CD4-positive, alpha-beta memory T cell (primary cell): ENCODE data around the gene SMG7. TPM values are rescaled to one million over a fixed set of nuclear protein-coding genes. Genes with fewer than 3 reads are reported as not detected.

Experiments used
- CTCF ChIA-PET: fragments of 350-600 bp; sonication (Branson Sonifier 250); formaldehyde crosslinking; loops from one replicate; lab custom pipeline; 2021; ENCODE audit warnings: inconsistent platforms; ENCODE audit not compliant: partially characterized antibody; lab: Charles Lee
- POLR2A ChIA-PET: fragments of 350-600 bp; sonication (Branson Sonifier 250); formaldehyde crosslinking; loops from one replicate; lab custom pipeline; 2021; ENCODE audit not compliant: partially characterized antibody; lab: Charles Lee
- DNase-seq, 5 donors: peaks; one replicate each; pipeline versions ENCODE4 v3.0.0 to v3.0.0-alpha.2; 2020 to 2022; ENCODE audit warnings: mixed read lengths in 1 of 5
- H3K27ac ChIP-seq: one replicate; pipeline ENCODE4 v1.7.0; 2013; ENCODE audit warnings: low read depth, low read length
- H3K27me3 ChIP-seq: 2 replicates; pipeline ENCODE4 v1.7.0; 2013; ENCODE audit warnings: mild to moderate bottlenecking, low read length, moderate library complexity; ENCODE audit not compliant: insufficient read depth
- H3K36me3 ChIP-seq: 2 replicates; pipeline ENCODE4 v1.7.0; 2013; ENCODE audit warnings: mild to moderate bottlenecking, low read length, moderate library complexity; ENCODE audit not compliant: insufficient read depth
- H3K4me1 ChIP-seq: 2 replicates; pipeline ENCODE4 v1.7.0; 2013; ENCODE audit warnings: mild to moderate bottlenecking, low read length, moderate library complexity; ENCODE audit not compliant: insufficient read depth
- H3K4me3 ChIP-seq, 2 donors: one replicate each; pipeline ENCODE4 v1.7.0; 2013; ENCODE audit warnings: low read length in 2 of 2, mild to moderate bottlenecking in 1 of 2
- H3K9me3 ChIP-seq, 2 donors: one replicate each; pipeline ENCODE4 v1.7.0; 2013; ENCODE audit warnings: low read length in 2 of 2, control low read depth in 1 of 2; ENCODE audit not compliant: control insufficient read depth in 1 of 2
- H3K27ac Mint-ChIP-seq, 7 donors: one replicate each; pipeline ENCODE4 v1.8.0; 2020 to 2021; ENCODE audit warnings: mixed read lengths in 7 of 7, mild to moderate bottlenecking in 6 of 7, inconsistent platforms in 3 of 7, moderate library complexity in 3 of 7
- H3K27me3 Mint-ChIP-seq, 2 donors: one replicate each; pipeline ENCODE4 v1.8.0; 2020 to 2021; ENCODE audit warnings: mixed read lengths in 2 of 2
- H3K36me3 Mint-ChIP-seq, 2 donors: one replicate each; pipeline ENCODE4 v1.8.0; 2020 to 2021; ENCODE audit warnings: mixed read lengths in 2 of 2, inconsistent platforms in 1 of 2, mild to moderate bottlenecking in 1 of 2
- H3K4me1 Mint-ChIP-seq, 4 donors: one replicate each; pipeline ENCODE4 v1.8.0; 2020 to 2021; ENCODE audit warnings: mixed read lengths in 4 of 4, mild to moderate bottlenecking in 1 of 4
- H3K4me3 Mint-ChIP-seq, 8 donors: one replicate each; pipeline ENCODE4 v1.8.0; 2020 to 2021; ENCODE audit warnings: mixed read lengths in 8 of 8, mild to moderate bottlenecking in 7 of 8, moderate library complexity in 6 of 8, inconsistent platforms in 3 of 8
- H3K9me3 Mint-ChIP-seq, 8 donors: one replicate each; pipeline ENCODE4 v1.8.0; 2020 to 2021; ENCODE audit warnings: mixed read lengths in 8 of 8, mild to moderate bottlenecking in 5 of 8, inconsistent platforms in 3 of 8, moderate library complexity in 1 of 8
- intact Hi-C: fragments of 100-400 bp; cut with micrococcal nuclease; formaldehyde crosslinking; loops from one replicate; pipeline ENCODE4 v1.15.1; 2023
- polyA plus RNA-seq, 2 donors: library from polyadenylated mRNA; unstranded; fragments of 300-500 nt; fragmentation: Illumina TruSeq; gene quantifications; one replicate each; pipeline ENCODE4 v1.2.3, GENCODE V29; 2021
- total RNA-seq, 2 experiments: library from RNA; stranded (reverse); gene quantifications; one replicate each; pipeline ENCODE4 v1.2.3, GENCODE V29; 2021

The SMG7 gene
- total and polyA plus RNA-seq, 4 experiments from 2014 or later, result 15.0 to 66.5 (median 52.0) TPM

DNA sequence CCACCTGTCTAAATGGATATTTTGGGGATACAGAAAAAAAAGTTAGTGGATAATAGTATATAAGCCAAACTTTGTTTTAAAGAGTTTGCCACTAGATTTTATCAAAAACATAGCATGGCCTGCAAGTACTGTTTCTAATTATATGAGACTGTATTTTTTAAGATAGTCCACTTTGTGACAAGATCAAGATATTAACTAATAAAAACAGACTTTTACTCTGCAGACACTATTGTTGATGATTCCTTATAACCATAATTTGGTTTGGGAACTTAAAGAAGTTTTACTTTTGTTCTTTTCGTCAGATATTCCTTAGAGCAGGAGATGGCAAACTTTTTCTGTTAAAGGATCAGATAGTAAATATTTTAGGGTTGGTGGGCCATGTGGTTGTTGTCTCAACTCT is 36.4 kb downstream of the SMG7 start:
- no peak for DNase-seq
- H3K27ac Mint-ChIP-seq, result no peak overlapping the region
- H3K27me3 Mint-ChIP-seq, result no peaks in the 10 kb centered on the region
- Histone ChIP-seq H3K27me3 (no peaks in the 10 kb centered on the region), H3K36me3 (no peaks in the 10 kb centered on the region), H3K27ac (no peak overlapping the region), H3K4me3 (no peak overlapping the region), H3K9me3 (no peaks in the 10 kb centered on the region), H3K4me1 (peaks cover 33% of the 10 kb centered on the region)
- peaks cover 0 to 2% of the 10 kb centered on the region in 2 donors for H3K36me3 Mint-ChIP-seq
- CTCF ChIA-PET, result interaction anchor here (1.5 to 1.9 kb wide), 2 partner anchors 37 to 39 kb away, joined by 3 to 5 read pairs; no protein-coding TSS in a partner anchor
- H3K4me3 Mint-ChIP-seq, result no peak overlapping the region
- intact Hi-C loops, result no loop called here
- no peaks in the 10 kb centered on the region for H3K9me3 Mint-ChIP-seq
- H3K4me1 Mint-ChIP-seq, result peaks cover 15 to 21% (median 18%) of the 10 kb centered on the region in 4 donors
- POLR2A ChIA-PET, result no interaction called here

GRCh38 chr1:183512450-183512849 is 40.2 kb downstream of the SMG7 start:
- H3K4me3 ChIP-seq, result no peak overlapping the region
- H3K9me3 ChIP-seq, result no peaks in the 10 kb centered on the region
- Mint-ChIP-seq H3K4me1 (peaks cover 13 to 18% (median 16%) of the 10 kb centered on the region in 4 donors), H3K4me3 (no peak overlapping the region), H3K36me3 (peaks cover 13 to 29% of the 10 kb centered on the region in 2 donors), H3K27me3 (no peaks in the 10 kb centered on the region), H3K27ac (peak overlapping the region in 3 of 7 donors; percentile 77 to 83 (median 82)), H3K9me3 (no peaks in the 10 kb centered on the region)
- H3K36me3 ChIP-seq, result peaks cover 16% of the 10 kb centered on the region
- peaks cover 10% of the 10 kb centered on the region for H3K4me1 ChIP-seq
- H3K27ac ChIP-seq, result no peak overlapping the region
- ChIA-PET CTCF (interaction anchor here (1.2 kb wide), 1 partner anchor 9 kb away, joined by 4 read pairs; no protein-coding TSS in a partner anchor), POLR2A (no interaction called here)
- no peaks in the 10 kb centered on the region for H3K27me3 ChIP-seq
- intact Hi-C loops, result no loop called here
- no peak for DNase-seq

- POLR2A ChIA-PET, result no interaction called here
- Histone ChIP-seq H3K4me1 (peaks cover 5% of the 10 kb centered on the region), H3K27ac (no peak overlapping the region), H3K27me3 (no peaks in the 10 kb centered on the region), H3K4me3 (no peak overlapping the region), H3K9me3 (no peaks in the 10 kb centered on the region), H3K36me3 (peaks cover 24% of the 10 kb centered on the region)
- Mint-ChIP-seq H3K4me3 (no peak overlapping the region), H3K4me1 (peaks cover 12 to 18% (median 14%) of the 10 kb centered on the region in 4 donors), H3K36me3 (peaks cover 21 to 41% of the 10 kb centered on the region in 2 donors), H3K27me3 (no peaks in the 10 kb centered on the region), H3K9me3 (no peaks in the 10 kb centered on the region), H3K27ac (peak overlapping the region in 1 of 7 donors; percentile 66)
- CTCF ChIA-PET, result interaction anchor here (1.0 kb wide), 1 partner anchor 19 kb away, joined by 3 read pairs; no protein-coding TSS in a partner anchor
- intact Hi-C loops, result no loop called here
- DNase-seq, result no peak
Measured at GRCh38 chr1:183514235-183514634, 41.9 kb downstream of the SMG7 start.

- Mint-ChIP-seq H3K4me1 (peaks cover 12 to 15% (median 13%) of the 10 kb centered on the region in 4 donors), H3K36me3 (peaks cover 21 to 48% of the 10 kb centered on the region in 2 donors), H3K27me3 (no peaks in the 10 kb centered on the region), H3K9me3 (no peaks in the 10 kb centered on the region), H3K27ac (peak overlapping the region in 5 of 7 donors; percentile 3 to 74 (median 29)), H3K4me3 (no peak overlapping the region)
- Histone ChIP-seq H3K9me3 (no peaks in the 10 kb centered on the region), H3K36me3 (peaks cover 24% of the 10 kb centered on the region), H3K27me3 (no peaks in the 10 kb centered on the region), H3K27ac (no peak overlapping the region), H3K4me3 (no peak overlapping the region), H3K4me1 (peaks cover 4% of the 10 kb centered on the region)
- intact Hi-C loops, result no loop called here
- ChIA-PET POLR2A (no interaction called here), CTCF (interaction anchor here (0.6 to 1.3 kb wide), 2 partner anchors 46 to 116 kb away, joined by 3 to 6 read pairs; no protein-coding TSS in a partner anchor)
- no peak for DNase-seq
Measured at GRCh38 chr1:183515002-183515689, 42.8 kb downstream of the SMG7 start.

DNA sequence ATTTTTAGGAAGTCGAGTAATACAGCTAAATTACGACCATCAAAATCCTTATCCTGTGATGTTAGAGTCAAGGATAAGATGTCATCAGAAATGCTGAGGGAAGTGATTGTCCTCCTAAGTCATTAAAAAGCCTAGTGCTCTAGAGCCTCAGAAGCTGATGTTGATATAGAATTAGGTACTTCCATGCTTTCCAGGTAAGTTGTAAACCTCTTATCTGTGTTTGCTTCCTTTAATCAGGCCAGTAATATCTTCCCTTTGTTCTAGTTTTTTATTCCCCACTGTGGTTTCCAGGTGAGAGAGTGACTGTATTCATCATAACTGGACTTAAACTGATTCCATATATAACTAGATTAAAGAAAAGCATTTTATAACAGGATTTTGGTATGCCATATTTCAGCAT is 44.4 kb downstream of the SMG7 start:
- H3K4me1 ChIP-seq, result no peaks in the 10 kb centered on the region
- no peak overlapping the region for H3K4me3 ChIP-seq
- Mint-ChIP-seq H3K27ac (no peak overlapping the region), H3K36me3 (peaks cover 32 to 58% of the 10 kb centered on the region in 2 donors), H3K9me3 (no peaks in the 10 kb centered on the region), H3K27me3 (no peaks in the 10 kb centered on the region), H3K4me1 (peaks cover 5 to 9% (median 7%) of the 10 kb centered on the region in 4 donors), H3K4me3 (no peak overlapping the region)
- H3K27ac ChIP-seq, result no peak overlapping the region
- peaks cover 24% of the 10 kb centered on the region for H3K36me3 ChIP-seq
- ChIA-PET CTCF (no interaction called here), POLR2A (no interaction called here)
- intact Hi-C loops, result no loop called here
- DNase-seq, result no peak
- H3K27me3 ChIP-seq, result no peaks in the 10 kb centered on the region
- H3K9me3 ChIP-seq, result no peaks in the 10 kb centered on the region

- no peaks in the 10 kb centered on the region for H3K9me3 Mint-ChIP-seq
- CTCF ChIA-PET, result no interaction called here
- intact Hi-C loops, result no loop called here
- no peaks in the 10 kb centered on the region for H3K4me1 ChIP-seq
- no peak overlapping the region for H3K4me3 Mint-ChIP-seq
- no peaks in the 10 kb centered on the region for H3K27me3 Mint-ChIP-seq
- POLR2A ChIA-PET, result no interaction called here
- H3K27me3 ChIP-seq, result no peaks in the 10 kb centered on the region
- DNase-seq, result no peak
- H3K36me3 ChIP-seq, result peaks cover 30% of the 10 kb centered on the region
- peaks cover 0 to 7% (median 4%) of the 10 kb centered on the region in 4 donors for H3K4me1 Mint-ChIP-seq
- no peak overlapping the region for H3K27ac Mint-ChIP-seq
- no peak overlapping the region for H3K27ac ChIP-seq
- H3K4me3 ChIP-seq, result no peak overlapping the region
- no peaks in the 10 kb centered on the region for H3K9me3 ChIP-seq
- peaks cover 38 to 61% of the 10 kb centered on the region in 2 donors for H3K36me3 Mint-ChIP-seq
Measured at GRCh38 chr1:183517401-183517800, 45.1 kb downstream of the SMG7 start.

DNA sequence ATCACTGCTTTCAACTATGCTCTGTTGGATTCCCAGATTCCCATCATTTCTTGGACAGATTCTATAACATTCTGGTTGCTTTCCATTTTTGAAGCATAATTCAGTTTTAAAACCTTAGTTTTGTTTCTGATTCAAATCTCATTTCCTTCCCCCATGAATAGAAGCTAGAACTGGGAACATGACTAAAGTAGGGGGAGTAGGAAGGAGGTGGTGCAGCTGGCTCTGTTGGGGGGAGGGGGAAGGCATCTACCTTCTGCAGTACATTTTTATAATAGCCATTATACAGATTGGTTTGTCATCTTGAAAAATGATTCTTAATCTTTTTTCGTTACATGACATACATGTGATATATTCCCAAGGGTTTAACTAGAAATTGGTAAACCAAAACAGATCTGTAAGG is 48.1 kb downstream of the SMG7 start:
- CTCF ChIA-PET, result interaction anchor here (1.7 kb wide), 1 partner anchor 17 kb away, joined by 8 read pairs; no protein-coding TSS in a partner anchor
- H3K4me3 Mint-ChIP-seq, result no peak overlapping the region
- H3K27ac Mint-ChIP-seq, result peak overlapping the region in 1 of 7 donors; percentile 7
- peaks cover 0 to 7% (median 2%) of the 10 kb centered on the region in 4 donors for H3K4me1 Mint-ChIP-seq
- Histone ChIP-seq H3K4me3 (no peak overlapping the region), H3K27ac (no peak overlapping the region), H3K27me3 (no peaks in the 10 kb centered on the region), H3K4me1 (no peaks in the 10 kb centered on the region), H3K9me3 (no peaks in the 10 kb centered on the region), H3K36me3 (peaks cover 44% of the 10 kb centered on the region)
- intact Hi-C loops, result no loop called here
- no peak for DNase-seq
- no peaks in the 10 kb centered on the region for H3K9me3 Mint-ChIP-seq
- no peaks in the 10 kb centered on the region for H3K27me3 Mint-ChIP-seq
- POLR2A ChIA-PET, result no interaction called here
- peaks cover 49 to 66% of the 10 kb centered on the region in 2 donors for H3K36me3 Mint-ChIP-seq
